GM23338 (cell line): ENCODE data around the gene AGRN. TPM values are rescaled to one million over a fixed set of nuclear protein-coding genes. Genes with fewer than 3 reads are reported as not detected.

Experiments
- ATAC-seq: fragments of 200-7000 bp; cut with Tn5 transposase; 3 replicates; pipeline ENCODE4 v1.9.1; 2020
- DNase-seq: peaks from one replicate; pipeline ENCODE4 v3.0.0-alpha.2; 2015; ENCODE audit warnings: low spot score
- H2AFZ ChIP-seq: fragments of 200-600 bp; sonication (generic); 2 replicates; pipeline ENCODE4 v1.8.0; 2016; ENCODE audit warnings: antibody characterized with exemption, mild to moderate bottlenecking, moderate library complexity
- H3F3A ChIP-seq: fragments of 200-600 bp; sonication (generic); replicated peaks from 2 replicates; pipeline ENCODE4 v1.8.0; 2017; ENCODE audit warnings: antibody characterized with exemption, mixed run types, low read depth
- H3K27ac ChIP-seq: fragments of 200-600 bp; sonication (generic); 2 replicates; pipeline ENCODE4 v1.6.1; 2016; ENCODE audit warnings: low read depth
- H3K27me3 ChIP-seq: fragments of 200-600 bp; sonication (generic); 2 replicates; pipeline ENCODE4 v1.8.0; 2016; ENCODE audit warnings: mild to moderate bottlenecking, mixed run types, moderate library complexity; ENCODE audit not compliant: insufficient read depth
- H3K36me3 ChIP-seq: fragments of 200-600 bp; sonication (generic); 2 replicates; pipeline ENCODE4 v1.8.0; 2016; ENCODE audit warnings: mild to moderate bottlenecking; ENCODE audit not compliant: insufficient read depth
- H3K4me1 ChIP-seq: fragments of 200-600 bp; sonication (generic); 2 replicates; pipeline ENCODE4 v1.8.0; 2016; ENCODE audit warnings: mild to moderate bottlenecking, moderate library complexity; ENCODE audit not compliant: insufficient read depth
- H3K4me2 ChIP-seq: fragments of 200-600 bp; sonication (generic); 2 replicates; pipeline ENCODE4 v1.7.1; 2017; ENCODE audit warnings: mixed run types
- H3K4me3 ChIP-seq: fragments of 200-600 bp; sonication (generic); 2 replicates; pipeline ENCODE4 v1.6.1; 2016; ENCODE audit warnings: mixed run types
- H3K79me2 ChIP-seq: fragments of 200-600 bp; sonication (generic); replicated peaks from 2 replicates; pipeline ENCODE4 v1.8.0; 2017; ENCODE audit warnings: mild to moderate bottlenecking; ENCODE audit not compliant: insufficient read depth
- H3K9me2 ChIP-seq: fragments of 200-600 bp; sonication (generic); 2 replicates; pipeline ENCODE4 v1.8.0; 2017; ENCODE audit not compliant: insufficient read depth
- H4K20me1 ChIP-seq: fragments of 200-600 bp; sonication (generic); replicated peaks from 2 replicates; pipeline ENCODE4 v1.8.0; 2017; ENCODE audit warnings: mild to moderate bottlenecking; ENCODE audit not compliant: insufficient read depth
- H3K27ac Mint-ChIP-seq: 2 replicates; pipeline ENCODE4 v1.8.0; 2020; ENCODE audit warnings: inconsistent platforms, mild to moderate bottlenecking, moderate library complexity, mixed read lengths
- H3K27me3 Mint-ChIP-seq: 3 replicates; pipeline ENCODE4 v1.8.0; 2022; ENCODE audit warnings: low read depth, mild to moderate bottlenecking, moderate library complexity, mixed read lengths, inconsistent platforms; ENCODE audit not compliant: insufficient read depth, poor library complexity
- H3K36me3 Mint-ChIP-seq: 3 replicates; pipeline ENCODE4 v1.8.0; 2021; ENCODE audit warnings: low read depth, mild to moderate bottlenecking, inconsistent platforms, moderate library complexity, mixed read lengths
- H3K4me1 Mint-ChIP-seq: 3 replicates; pipeline ENCODE4 v1.8.0; 2020; ENCODE audit warnings: mild to moderate bottlenecking, inconsistent platforms, mixed read lengths
- H3K4me3 Mint-ChIP-seq: 3 replicates; pipeline ENCODE4 v1.8.0; 2021; ENCODE audit warnings: moderate library complexity, mild to moderate bottlenecking, inconsistent platforms, mixed read lengths
- H3K9me3 Mint-ChIP-seq: 3 replicates; pipeline ENCODE4 v1.8.0; 2020; ENCODE audit warnings: moderate library complexity, mild to moderate bottlenecking, inconsistent platforms, mixed read lengths
- CREB1 ChIP-seq: fragments of 250-450 bp; sonication (Bioruptor Pico); IDR thresholded peaks from 2 replicates; pipeline ENCODE4 v1.5.0; 2020; ENCODE audit warnings: low read depth, mild to moderate bottlenecking, moderate library complexity
- EZH2 ChIP-seq: fragments of 200-600 bp; sonication (generic); IDR thresholded peaks from one replicate; pipeline ENCODE4 v1.8.0; 2017; ENCODE audit warnings: antibody characterized with exemption, mild to moderate bottlenecking, low read depth; ENCODE audit not compliant: unreplicated experiment
- EZH2phosphoT487 ChIP-seq: fragments of 200-600 bp; sonication (generic); IDR thresholded peaks from one replicate; pipeline ENCODE4 v1.8.1; 2018; ENCODE audit warnings: antibody characterized with exemption; ENCODE audit not compliant: unreplicated experiment
- JUNB ChIP-seq: IDR thresholded peaks from one replicate; pipeline ENCODE4 v1.6.1; 2016; ENCODE audit warnings: antibody characterized with exemption; ENCODE audit not compliant: unreplicated experiment
- NANOG ChIP-seq: IDR thresholded peaks from 2 replicates; pipeline ENCODE4 v1.6.1; 2016; ENCODE audit warnings: antibody characterized with exemption, borderline replicate concordance
- POLR2AphosphoS5 ChIP-seq: IDR thresholded peaks from 2 replicates; pipeline ENCODE4 v1.6.1; 2016; ENCODE audit warnings: antibody characterized with exemption, low read depth
- STAT1 ChIP-seq: IDR thresholded peaks from one replicate; pipeline ENCODE4 v1.6.1; 2016; ENCODE audit warnings: antibody characterized with exemption; ENCODE audit not compliant: unreplicated experiment
- ZNF114 ChIP-seq: fragments of 250-450 bp; sonication (Bioruptor Pico); IDR thresholded peaks from 2 replicates; pipeline ENCODE4 v1.5.0; 2020; ENCODE audit warnings: mild to moderate bottlenecking, moderate library complexity
- ZNF331 ChIP-seq: fragments of 250-450 bp; sonication (Bioruptor Pico); IDR thresholded peaks from 2 replicates; pipeline ENCODE4 v1.5.0; 2020; ENCODE audit warnings: low read depth, mild to moderate bottlenecking, moderate library complexity
- polyA plus RNA-seq: library from polyadenylated mRNA; unstranded; fragments of >200 nt; fragmentation: Nextera tagmentation; extraction: Ambion mirVana; gene quantifications from 2 replicates; pipeline ENCODE4 v1.2.1, GENCODE V29; 2016
- total RNA-seq: library from RNA; depleted of rRNA; stranded (reverse); fragments of >200 nt; shearing (Covaris generic); gene quantifications from 2 replicates; pipeline ENCODE4 v1.2.3, GENCODE V29; 2014
- TF ChIP-seq, protein P1 (sequence below): fragments of 250-450 bp; sonication (Bioruptor Pico); IDR thresholded peaks from 2 replicates; pipeline ENCODE4 v1.5.0; 2020; ENCODE audit warnings: mild to moderate bottlenecking, moderate library complexity
- TF ChIP-seq, protein P2 (sequence below): IDR thresholded peaks from 2 replicates; pipeline ENCODE4 v1.6.1; 2016; ENCODE audit warnings: antibody characterized with exemption
- TF ChIP-seq, protein P3 (sequence below), 2 experiments: fragments of 200-600 bp in 1 of 2; sonication (generic) in 1 of 2; conservative IDR thresholded peaks; 2 replicates each; pipeline versions ENCODE4 v1.5.1 to v1.6.1; 2016 to 2017; ENCODE audit warnings: antibody characterized with exemption in 2 of 2, low read depth in 2 of 2, mild to moderate bottlenecking in 2 of 2, moderate library complexity in 1 of 2
- TF ChIP-seq, protein P4 (sequence below): IDR thresholded peaks from one replicate; pipeline ENCODE4 v1.6.1; 2018; ENCODE audit warnings: antibody characterized with exemption; ENCODE audit not compliant: unreplicated experiment

The AGRN gene
- total and polyA plus RNA-seq, 2 experiments from 2014 or later = 12.3 to 185 TPM

DNA sequence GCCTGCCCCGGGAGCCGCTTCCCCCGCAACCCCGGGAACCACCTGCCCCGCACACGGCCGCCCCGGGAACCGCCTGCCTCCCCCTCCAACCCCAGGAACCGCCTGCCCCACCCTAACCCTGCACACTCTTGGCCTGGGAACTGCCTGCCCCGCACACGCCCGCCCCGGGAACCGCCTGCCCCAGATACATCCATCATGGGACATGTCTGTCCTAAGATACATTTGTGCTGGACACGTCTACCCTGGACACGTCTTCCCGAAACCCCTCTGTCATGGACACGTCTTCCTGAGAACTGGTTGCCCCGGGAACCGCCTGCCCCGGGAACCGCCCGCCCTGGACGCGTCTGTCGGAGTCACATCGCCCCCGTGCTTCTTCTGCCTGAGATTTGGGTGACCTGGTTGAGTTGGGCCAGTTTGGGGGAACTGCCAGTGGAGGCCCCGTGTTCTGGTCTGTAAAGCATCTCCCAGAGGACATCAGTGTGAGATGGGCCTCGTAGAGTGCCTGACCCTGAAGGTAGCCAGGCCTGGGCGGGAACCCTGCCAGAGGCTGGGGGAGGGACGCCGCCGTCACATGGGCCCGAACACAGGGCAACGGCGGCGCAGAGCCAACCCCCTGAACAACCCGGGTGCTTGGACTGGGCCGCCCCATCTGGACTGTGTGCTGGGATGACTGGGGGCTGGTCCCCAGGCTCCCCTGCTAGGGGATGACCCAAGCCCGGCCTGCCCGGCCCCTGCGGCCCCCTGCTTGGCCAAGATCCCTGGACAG lies 41.7 kb upstream of the AGRN start:
- H3K4me1 Mint-ChIP-seq = peaks cover 4% of the 10 kb centered on the region
- no peaks in the 10 kb centered on the region for H4K20me1 ChIP-seq
- H3F3A ChIP-seq = no peaks in the 10 kb centered on the region
- H3K9me2 ChIP-seq = no peaks in the 10 kb centered on the region
- TF ChIP-seq ZNF331 (CRISPR knock-in tag) (no peak), EZH2phosphoT487 (no peak), ZNF114 (CRISPR knock-in tag) (no peak), STAT1 (no peak), CREB1 (CRISPR knock-in tag) (no peak), JUNB (no peak), POLR2AphosphoS5 (no peak), NANOG (no peak), EZH2 (no peak)
- TF ChIP-seq, protein P1, sequence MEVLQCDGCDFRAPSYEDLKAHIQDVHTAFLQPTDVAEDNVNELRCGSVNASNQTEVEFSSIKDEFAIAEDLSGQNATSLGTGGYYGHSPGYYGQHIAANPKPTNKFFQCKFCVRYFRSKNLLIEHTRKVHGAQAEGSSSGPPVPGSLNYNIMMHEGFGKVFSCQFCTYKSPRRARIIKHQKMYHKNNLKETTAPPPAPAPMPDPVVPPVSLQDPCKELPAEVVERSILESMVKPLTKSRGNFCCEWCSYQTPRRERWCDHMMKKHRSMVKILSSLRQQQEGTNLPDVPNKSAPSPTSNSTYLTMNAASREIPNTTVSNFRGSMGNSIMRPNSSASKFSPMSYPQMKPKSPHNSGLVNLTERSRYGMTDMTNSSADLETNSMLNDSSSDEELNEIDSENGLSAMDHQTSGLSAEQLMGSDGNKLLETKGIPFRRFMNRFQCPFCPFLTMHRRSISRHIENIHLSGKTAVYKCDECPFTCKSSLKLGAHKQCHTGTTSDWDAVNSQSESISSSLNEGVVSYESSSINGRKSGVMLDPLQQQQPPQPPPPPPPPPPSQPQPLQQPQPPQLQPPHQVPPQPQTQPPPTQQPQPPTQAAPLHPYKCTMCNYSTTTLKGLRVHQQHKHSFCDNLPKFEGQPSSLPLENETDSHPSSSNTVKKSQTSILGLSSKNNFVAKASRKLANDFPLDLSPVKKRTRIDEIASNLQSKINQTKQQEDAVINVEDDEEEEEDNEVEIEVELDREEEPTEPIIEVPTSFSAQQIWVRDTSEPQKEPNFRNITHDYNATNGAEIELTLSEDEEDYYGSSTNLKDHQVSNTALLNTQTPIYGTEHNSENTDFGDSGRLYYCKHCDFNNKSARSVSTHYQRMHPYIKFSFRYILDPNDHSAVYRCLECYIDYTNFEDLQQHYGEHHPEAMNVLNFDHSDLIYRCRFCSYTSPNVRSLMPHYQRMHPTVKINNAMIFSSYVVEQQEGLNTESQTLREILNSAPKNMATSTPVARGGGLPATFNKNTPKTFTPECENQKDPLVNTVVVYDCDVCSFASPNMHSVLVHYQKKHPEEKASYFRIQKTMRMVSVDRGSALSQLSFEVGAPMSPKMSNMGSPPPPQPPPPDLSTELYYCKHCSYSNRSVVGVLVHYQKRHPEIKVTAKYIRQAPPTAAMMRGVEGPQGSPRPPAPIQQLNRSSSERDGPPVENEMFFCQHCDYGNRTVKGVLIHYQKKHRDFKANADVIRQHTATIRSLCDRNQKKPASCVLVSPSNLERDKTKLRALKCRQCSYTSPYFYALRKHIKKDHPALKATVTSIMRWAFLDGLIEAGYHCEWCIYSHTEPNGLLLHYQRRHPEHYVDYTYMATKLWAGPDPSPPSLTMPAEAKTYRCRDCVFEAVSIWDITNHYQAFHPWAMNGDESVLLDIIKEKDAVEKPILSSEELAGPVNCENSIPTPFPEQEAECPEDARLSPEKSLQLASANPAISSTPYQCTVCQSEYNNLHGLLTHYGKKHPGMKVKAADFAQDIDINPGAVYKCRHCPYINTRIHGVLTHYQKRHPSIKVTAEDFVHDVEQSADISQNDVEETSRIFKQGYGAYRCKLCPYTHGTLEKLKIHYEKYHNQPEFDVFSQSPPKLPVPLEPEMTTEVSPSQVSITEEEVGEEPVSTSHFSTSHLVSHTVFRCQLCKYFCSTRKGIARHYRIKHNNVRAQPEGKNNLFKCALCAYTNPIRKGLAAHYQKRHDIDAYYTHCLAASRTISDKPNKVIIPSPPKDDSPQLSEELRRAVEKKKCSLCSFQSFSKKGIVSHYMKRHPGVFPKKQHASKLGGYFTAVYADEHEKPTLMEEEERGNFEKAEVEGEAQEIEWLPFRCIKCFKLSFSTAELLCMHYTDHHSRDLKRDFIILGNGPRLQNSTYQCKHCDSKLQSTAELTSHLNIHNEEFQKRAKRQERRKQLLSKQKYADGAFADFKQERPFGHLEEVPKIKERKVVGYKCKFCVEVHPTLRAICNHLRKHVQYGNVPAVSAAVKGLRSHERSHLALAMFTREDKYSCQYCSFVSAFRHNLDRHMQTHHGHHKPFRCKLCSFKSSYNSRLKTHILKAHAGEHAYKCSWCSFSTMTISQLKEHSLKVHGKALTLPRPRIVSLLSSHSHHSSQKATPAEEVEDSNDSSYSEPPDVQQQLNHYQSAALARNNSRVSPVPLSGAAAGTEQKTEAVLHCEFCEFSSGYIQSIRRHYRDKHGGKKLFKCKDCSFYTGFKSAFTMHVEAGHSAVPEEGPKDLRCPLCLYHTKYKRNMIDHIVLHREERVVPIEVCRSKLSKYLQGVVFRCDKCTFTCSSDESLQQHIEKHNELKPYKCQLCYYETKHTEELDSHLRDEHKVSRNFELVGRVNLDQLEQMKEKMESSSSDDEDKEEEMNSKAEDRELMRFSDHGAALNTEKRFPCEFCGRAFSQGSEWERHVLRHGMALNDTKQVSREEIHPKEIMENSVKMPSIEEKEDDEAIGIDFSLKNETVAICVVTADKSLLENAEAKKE (CRISPR knock-in tag) = no peak
- TF ChIP-seq, protein P2, sequence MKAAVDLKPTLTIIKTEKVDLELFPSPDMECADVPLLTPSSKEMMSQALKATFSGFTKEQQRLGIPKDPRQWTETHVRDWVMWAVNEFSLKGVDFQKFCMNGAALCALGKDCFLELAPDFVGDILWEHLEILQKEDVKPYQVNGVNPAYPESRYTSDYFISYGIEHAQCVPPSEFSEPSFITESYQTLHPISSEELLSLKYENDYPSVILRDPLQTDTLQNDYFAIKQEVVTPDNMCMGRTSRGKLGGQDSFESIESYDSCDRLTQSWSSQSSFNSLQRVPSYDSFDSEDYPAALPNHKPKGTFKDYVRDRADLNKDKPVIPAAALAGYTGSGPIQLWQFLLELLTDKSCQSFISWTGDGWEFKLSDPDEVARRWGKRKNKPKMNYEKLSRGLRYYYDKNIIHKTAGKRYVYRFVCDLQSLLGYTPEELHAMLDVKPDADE = no peak
- TF ChIP-seq, protein P3, sequence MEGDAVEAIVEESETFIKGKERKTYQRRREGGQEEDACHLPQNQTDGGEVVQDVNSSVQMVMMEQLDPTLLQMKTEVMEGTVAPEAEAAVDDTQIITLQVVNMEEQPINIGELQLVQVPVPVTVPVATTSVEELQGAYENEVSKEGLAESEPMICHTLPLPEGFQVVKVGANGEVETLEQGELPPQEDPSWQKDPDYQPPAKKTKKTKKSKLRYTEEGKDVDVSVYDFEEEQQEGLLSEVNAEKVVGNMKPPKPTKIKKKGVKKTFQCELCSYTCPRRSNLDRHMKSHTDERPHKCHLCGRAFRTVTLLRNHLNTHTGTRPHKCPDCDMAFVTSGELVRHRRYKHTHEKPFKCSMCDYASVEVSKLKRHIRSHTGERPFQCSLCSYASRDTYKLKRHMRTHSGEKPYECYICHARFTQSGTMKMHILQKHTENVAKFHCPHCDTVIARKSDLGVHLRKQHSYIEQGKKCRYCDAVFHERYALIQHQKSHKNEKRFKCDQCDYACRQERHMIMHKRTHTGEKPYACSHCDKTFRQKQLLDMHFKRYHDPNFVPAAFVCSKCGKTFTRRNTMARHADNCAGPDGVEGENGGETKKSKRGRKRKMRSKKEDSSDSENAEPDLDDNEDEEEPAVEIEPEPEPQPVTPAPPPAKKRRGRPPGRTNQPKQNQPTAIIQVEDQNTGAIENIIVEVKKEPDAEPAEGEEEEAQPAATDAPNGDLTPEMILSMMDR (conservative IDR thresholded peaks at IDR 0.05; ENCODE audit: low read depth in 2 of 2) = no peak
- TF ChIP-seq, protein P4, sequence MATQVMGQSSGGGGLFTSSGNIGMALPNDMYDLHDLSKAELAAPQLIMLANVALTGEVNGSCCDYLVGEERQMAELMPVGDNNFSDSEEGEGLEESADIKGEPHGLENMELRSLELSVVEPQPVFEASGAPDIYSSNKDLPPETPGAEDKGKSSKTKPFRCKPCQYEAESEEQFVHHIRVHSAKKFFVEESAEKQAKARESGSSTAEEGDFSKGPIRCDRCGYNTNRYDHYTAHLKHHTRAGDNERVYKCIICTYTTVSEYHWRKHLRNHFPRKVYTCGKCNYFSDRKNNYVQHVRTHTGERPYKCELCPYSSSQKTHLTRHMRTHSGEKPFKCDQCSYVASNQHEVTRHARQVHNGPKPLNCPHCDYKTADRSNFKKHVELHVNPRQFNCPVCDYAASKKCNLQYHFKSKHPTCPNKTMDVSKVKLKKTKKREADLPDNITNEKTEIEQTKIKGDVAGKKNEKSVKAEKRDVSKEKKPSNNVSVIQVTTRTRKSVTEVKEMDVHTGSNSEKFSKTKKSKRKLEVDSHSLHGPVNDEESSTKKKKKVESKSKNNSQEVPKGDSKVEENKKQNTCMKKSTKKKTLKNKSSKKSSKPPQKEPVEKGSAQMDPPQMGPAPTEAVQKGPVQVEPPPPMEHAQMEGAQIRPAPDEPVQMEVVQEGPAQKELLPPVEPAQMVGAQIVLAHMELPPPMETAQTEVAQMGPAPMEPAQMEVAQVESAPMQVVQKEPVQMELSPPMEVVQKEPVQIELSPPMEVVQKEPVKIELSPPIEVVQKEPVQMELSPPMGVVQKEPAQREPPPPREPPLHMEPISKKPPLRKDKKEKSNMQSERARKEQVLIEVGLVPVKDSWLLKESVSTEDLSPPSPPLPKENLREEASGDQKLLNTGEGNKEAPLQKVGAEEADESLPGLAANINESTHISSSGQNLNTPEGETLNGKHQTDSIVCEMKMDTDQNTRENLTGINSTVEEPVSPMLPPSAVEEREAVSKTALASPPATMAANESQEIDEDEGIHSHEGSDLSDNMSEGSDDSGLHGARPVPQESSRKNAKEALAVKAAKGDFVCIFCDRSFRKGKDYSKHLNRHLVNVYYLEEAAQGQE = no peak
- H2AFZ ChIP-seq = no peak overlapping the region
- no peak for DNase-seq
- peaks cover 5% of the 10 kb centered on the region for H3K36me3 Mint-ChIP-seq
- no peak for ATAC-seq
- peaks cover 1% of the 10 kb centered on the region for H3K27me3 ChIP-seq
- no peak overlapping the region for H3K4me2 ChIP-seq
- no peak overlapping the region for H3K27ac ChIP-seq
- peaks cover 5% of the 10 kb centered on the region for H3K9me3 Mint-ChIP-seq
- peaks cover 24% of the 10 kb centered on the region for H3K27me3 Mint-ChIP-seq
- H3K4me3 Mint-ChIP-seq = no peak overlapping the region
- H3K4me1 ChIP-seq = no peaks in the 10 kb centered on the region; the same call in 1 of the 2 replicates
- H3K27ac Mint-ChIP-seq = no peak overlapping the region
- H3K79me2 ChIP-seq = no peaks in the 10 kb centered on the region
- H3K4me3 ChIP-seq = no peak overlapping the region
- H3K36me3 ChIP-seq = no peaks in the 10 kb centered on the region
